T-helper 9 cell (primary cell): Measurements from ENCODE around the gene LRRC8E.
"Not testable (repeated sequence)": the region's sequence is repeated elsewhere in the genome, so short reads cannot be mapped to it uniquely, and the experiment has no call there.

ENCODE experiments used
- DNase-seq: peaks from one replicate; pipeline ENCODE4 v3.0.0-alpha.2; 2020

LRRC8E gene

GRCh38 chr19:7910321-7911161, 22.2 kb downstream of the LRRC8E start:
- no peak for DNase-seq

DNA sequence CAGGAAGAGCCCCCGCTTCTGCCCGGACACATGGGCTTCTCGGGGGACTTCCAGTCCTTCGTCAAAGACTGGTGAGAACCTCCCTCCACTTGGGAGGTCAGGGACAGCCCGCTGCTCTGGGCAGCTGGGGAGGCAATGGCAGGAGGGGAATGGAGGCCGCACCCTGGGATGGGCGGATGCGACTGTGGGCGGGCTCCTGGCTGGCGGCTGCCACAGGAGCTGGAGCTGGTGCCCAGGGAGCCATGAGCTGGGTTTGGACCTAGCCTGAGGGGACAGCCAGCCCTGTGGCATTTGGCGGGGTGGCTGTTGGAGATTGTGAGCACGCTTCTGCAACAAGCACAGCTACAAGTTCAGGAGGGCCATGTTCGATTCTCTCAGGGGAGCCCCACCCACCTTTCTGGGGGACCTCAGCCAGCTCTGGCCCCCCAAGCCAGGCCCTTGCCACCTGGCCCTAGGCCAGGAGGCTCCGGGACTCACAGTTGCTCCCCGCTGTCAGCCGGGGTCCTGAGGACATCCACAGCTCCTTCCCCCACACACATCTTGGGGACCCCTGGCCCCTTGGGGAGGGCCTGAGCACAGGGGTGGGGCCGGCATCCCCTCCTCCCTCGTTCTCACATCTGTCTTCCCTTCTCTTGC, 23.3 kb downstream of the LRRC8E start:
- no peak for DNase-seq

GRCh38 chr19:7912144-7912696, 23.9 kb downstream of the LRRC8E start:
- no peak for DNase-seq

DNA sequence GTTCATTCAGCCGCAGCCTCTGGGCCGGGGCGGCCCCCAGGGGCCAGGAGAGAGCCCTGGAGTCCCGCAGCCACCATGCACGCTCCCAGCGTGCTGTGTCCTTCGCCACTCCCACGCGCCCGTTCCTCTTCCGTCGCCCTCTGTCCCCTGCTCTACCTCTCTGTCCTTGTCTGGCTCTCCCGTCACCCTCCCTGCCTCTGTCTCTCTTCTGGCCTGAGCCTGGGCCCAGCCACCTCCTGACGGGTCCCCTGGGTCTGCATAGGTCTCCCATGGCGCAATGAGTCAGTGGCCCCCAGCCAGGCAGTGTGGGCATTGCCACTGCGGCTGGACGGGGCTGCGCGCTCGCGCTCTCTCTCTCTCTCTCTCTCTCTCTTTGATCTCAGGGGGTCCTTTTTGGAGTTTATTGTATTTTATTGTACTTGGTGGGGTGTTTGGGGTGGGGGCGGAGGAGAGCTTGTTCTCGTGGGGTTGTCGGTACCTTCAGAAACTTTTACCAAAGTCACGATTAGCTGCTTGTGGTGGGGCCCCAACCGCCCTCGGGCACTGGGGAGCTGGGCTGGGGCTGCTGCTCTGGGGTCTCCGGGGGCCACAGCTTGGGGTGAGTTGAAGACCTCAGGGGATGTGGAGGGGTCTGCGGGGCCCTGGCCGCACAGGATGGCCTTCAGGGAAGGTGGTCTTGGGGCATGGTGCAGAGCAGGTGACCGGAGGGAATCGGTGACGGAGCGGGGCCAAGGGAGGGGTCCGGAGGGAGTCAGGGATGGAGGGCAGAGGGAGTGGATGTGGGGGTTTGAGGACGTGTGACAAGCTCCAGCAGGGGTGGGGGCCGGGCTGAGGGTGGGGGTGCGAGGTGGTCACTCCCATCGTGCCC, 24.6 kb downstream of the LRRC8E start:
- DNase-seq: no peak

- DNase-seq: no peak
Measured at GRCh38 chr19:7913652-7914051, 25.3 kb downstream of the LRRC8E start.

DNA sequence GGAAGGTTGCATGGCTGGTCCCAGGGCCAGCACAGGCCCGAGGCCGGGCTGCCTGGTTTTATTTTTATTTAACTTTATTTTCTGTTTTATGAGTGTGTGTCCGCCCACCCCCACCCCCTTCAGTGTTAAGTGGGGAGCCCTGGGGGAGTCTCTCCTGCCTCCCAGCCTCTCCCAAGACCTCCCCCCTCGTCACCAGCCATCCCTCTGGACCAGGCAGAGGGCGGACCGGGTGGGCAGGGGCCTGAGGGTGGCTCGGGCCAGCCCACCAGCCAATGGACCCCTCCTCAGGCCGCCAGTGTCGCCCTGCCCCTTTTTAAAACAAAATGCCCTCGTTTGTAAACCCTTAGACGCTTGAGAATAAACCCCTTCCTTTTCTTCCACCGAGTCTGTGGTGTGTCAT, 25.8 kb downstream of the LRRC8E start:
- no peak for DNase-seq

DNA sequence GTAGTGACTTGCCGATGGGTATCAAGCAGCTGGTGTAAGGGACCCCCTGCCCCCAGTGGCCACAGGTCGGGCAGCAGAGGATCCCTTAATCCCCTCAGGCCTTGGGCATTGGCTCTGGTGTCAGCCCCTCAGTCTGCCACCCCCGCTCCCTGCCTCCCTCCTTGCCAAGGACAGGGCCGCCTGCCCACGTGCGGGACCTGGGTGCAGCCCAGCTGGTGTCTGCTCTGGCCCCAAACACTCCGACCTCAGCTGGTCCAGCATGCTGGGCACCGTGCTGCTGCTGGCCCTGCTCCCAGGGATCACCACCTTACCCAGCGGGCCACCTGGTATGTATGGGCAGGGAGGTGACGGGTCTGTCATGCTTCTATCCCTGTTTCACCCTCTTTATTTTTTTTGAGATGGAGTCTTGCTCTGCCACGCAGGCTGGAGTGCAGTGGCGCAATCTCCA, 26.3 kb downstream of the LRRC8E start, which contains the start of gene TGFBR3L:
TSS of gene TGFBR3L (plus strand) at position 233 of the 448 bp plus-strand sequence.
- DNase-seq: no peak

DNA sequence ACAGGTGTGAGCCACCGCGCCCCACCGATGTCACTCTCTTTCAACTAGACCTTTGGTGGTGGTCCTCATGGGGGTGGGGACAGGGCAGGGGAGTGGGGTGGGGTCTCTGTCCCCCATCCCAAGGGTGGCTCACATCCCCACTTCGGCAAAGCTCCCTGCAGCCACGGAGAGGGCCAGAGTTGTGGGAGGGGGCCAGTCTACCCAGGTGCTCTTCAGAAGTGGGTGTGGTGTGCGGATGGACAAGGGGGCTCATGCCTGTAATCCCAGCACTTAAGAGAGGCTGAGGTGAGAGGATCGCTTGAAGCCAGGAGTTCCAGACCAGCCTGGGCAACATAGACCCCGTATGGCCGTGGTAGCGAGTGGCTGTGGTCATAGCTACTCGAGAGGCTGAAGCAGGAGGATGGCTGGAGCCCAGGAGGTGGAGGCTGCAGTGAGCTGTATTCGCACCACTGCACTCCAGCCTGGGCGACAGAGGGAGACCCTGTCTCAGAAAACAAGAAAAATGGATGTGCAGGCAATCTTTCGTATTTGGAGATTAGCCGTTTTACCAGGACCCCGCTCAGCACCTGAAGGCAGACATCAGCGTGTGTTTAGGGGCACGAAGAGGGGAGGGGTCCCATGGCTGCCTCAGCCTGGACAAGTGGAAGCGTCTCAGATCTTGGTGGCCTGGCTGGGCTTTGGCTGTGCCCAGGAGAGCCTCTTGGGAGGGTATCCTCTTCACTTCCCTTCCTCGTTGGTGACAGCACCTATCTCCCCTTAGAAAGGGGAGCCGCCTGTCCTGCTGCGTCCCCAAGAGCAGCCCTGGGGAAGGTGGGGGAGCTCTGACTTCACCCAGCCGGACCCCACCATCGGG, 27.2 kb downstream of the LRRC8E start:
- DNase-seq: no peak

- peak; percentile 49 for DNase-seq
Measured at GRCh38 chr19:7916103-7916954, 28.0 kb downstream of the LRRC8E start.

DNA sequence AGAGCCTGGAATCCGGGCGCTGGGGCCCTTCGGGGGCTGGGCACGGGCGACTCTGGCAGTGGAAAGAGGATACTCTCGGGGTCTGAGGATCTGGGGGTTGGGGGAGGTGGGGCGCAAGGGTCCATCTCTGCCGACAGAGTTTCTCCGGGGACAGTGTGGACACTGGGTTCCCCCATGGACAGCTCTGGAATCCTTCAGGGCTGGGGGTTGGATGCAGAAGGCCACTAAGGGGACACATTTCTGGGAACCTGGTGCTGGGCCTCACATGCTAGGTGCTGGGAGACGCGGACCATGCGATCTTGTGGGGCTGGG, 28.6 kb downstream of the LRRC8E start:
- no peak for DNase-seq

- peak; percentile 47 for DNase-seq
Measured at GRCh38 chr19:7917267-7918061, 29.2 kb downstream of the LRRC8E start.

DNA sequence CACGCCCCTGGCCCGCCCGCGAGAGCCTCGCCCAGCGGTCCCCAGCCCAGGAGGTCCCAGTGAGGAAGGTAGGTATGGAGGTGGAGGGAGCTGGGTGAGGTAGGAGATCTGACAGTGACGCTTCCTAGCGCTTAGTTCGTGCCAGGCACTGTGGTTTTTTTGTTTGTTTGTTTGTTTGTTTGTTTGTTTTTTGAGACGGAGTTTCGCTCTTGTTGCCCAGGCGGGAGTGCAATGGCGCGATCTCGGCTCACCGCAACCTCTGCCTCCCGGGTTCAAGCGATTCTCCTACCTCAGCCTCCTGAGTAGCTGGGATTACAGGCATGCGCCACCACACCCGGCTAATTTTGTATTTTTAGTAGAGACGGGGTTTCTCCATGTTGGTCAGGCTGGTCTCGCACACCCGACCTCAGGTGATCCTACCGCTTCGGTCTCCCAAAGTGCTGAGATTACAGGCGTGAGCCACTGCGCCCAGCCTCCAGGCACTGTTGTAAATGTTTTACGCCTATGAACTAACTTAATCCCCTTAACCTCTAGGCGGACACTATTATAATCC, 29.8 kb downstream of the LRRC8E start:
- DNase-seq: not testable (repeated sequence)

DNA sequence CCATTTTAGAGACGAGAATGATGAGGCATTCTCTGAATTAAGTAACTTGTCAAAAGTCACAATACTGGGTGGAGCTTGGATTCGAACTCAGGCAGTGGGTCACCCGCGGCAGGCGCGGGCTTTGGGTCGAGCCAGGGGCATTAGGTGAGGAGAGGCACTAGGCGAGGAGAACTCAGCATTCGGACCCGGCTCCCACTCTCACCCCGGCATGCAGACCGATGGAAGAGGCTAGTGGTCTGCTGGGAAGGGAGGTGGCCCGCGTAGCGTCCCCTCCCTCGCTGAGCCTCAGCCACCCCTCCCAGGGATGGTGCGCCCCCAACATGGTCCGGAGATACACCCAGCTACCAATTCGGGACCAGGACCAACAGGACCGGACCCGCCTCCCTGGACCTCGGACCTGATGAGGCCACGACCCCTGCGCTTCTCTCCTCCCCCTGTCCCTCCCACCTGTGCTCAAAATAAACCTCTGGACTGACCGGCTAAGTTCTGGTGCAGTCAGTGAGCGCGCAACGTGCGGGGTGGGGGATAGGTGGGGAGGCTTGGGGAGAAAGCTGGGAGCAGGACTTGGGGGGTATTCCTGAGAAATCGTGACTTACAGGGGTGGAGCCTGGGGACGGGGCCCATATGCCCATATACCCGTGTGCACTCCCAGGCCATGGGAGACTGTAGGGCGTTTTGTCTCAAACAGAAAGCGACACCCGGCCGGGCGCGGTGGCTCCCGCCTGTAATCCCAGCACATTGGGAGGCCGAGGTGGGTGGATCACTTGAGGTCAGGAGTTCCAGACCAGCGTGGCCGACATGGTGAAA, 30.5 kb downstream of the LRRC8E start:
- DNase-seq: no peak

GRCh38 chr19:7919610-7920518, 31.6 kb downstream of the LRRC8E start, which contains the start of gene SNAPC2:
SNAPC2 (plus strand) TSS chr19:7920338; CDS start chr19:7920367, 29 bp downstream.
- DNase-seq: peak; percentile 95

DNA sequence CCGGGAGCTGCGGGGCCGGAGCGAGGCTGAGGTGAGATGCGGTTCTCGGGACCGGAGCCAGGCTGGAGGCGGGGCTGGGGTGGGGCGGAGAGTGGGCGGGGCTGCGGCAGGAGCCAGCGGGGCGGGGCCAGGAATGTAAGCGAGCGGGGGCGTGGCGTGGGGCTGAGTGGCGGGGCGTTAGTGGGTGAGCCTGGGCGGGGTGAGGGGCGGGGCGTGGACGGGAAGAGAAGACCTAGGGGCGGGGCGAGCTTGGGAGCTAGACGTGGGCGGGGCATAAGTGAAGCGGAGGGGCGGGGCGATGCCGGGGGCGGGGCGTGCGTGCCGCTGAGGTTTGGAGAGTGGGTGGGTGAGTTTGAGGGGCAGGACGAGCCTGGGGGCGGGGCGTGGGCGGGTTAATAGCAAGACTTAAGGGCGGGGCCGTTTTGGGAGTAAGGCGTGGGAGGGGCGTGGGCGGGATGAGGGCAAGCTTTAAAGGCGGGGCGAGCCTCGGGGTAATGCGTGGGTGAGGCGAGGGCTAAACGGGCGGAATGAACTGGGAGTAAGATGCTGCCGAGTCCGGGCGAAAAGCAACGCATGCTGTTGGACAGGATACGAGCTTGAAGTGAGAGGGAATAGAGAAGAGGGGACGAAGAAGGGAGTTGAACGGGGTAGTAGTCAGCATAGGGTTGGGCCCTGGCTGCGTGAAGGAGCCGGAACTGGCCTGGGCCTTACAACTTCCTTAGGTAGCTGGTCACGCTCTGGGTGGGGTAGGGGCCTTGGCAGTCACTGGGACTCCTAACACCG, 32.4 kb downstream of the LRRC8E start:
- peak; percentile 100 for DNase-seq

DNA sequence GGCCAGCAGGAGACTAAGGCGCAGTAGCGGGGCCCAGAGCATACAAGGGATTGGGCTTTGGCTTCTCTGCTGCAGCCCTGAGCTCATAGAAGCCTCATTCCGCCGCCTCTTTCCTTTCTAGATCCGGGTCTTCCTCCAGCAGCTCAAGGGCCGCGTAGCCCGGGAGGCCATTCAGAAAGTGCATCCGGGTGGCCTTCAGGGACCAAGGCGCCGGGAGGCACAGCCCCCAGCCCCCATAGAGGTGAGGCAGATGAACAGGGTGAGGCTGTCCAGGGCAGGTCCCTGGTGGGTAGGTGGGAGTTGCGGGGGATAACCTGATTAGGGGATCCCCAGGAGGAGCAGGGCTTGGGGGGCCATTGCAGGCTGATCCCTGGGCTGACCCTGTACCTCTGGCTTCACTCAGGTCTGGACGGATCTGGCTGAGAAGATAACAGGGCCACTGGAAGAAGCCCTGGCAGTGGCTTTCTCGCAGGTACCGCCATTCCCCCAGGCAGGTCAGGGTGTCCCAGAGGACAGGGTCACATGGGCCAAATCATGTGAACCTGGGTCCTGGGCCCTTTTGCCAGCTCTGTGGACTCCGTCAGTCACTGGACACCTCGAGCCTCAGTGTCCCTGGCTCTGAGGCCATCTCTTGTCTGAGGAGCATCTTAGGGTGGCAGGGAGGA, 33.1 kb downstream of the LRRC8E start:
- no peak for DNase-seq
